SIG-M5 treated with dmso at 0.1 percent for 504 hours (cell line): ENCODE measurements around the gene URAD.

Experiments
- DNase-seq: peaks from one replicate; lab custom pipeline; 2025; ENCODE audit not compliant: unreplicated experiment; lab: John Stamatoyannopoulos, UW

Gene URAD

GRCh38 chr13:27960362-27961226, 27.9 kb downstream of the URAD start:
- DNase-seq, result peak; percentile 91

GRCh38 chr13:27959976-27960361, 28.5 kb downstream of the URAD start:
- no peak for DNase-seq

GRCh38 chr13:27956576-27957300, 31.8 kb downstream of the URAD start:
- DNase-seq, result no peak

- DNase-seq, result no peak
These were observed 33.4 kb downstream of the URAD start for GRCh38 chr13:27955014-27955591.

- no peak for DNase-seq
These were observed 34.1 kb downstream of the URAD start for GRCh38 chr13:27954406-27954851.

- peak; percentile 21 for DNase-seq
These were observed 34.7 kb downstream of the URAD start for GRCh38 chr13:27953676-27954405.

GRCh38 chr13:27952876-27953675, 35.4 kb downstream of the URAD start:
- no peak for DNase-seq

- DNase-seq, result no peak
These were observed 45.5 kb downstream of the URAD start for GRCh38 chr13:27942972-27943371.

- no peak for DNase-seq
These were observed 54.7 kb downstream of the URAD start for GRCh38 chr13:27933580-27934328.

- DNase-seq, result no peak
These were observed 55.4 kb downstream of the URAD start for GRCh38 chr13:27933118-27933517.

- DNase-seq, result no peak
These were observed 58.6 kb downstream of the URAD start for GRCh38 chr13:27929868-27930267.

- no peak for DNase-seq
These were observed 59.4 kb downstream of the URAD start for GRCh38 chr13:27928805-27929753.

GRCh38 chr13:27928353-27928804, 60.1 kb downstream of the URAD start:
- DNase-seq, result no peak
